Liver (tissue), 9 donors: ENCODE measurements around the gene FMN2. TPM values are rescaled to one million over a fixed set of nuclear protein-coding genes. Genes with fewer than 3 reads are reported as not detected.

ENCODE experiments used
- DNase-seq: peaks from one replicate; pipeline ENCODE4 v3.0.0-alpha.2; 2017; ENCODE audit warnings: low spot score
- H3K27ac ChIP-seq, 2 donors: one replicate each; pipeline ENCODE4 v1.7.0; 2013; ENCODE audit warnings: inconsistent platforms in 2 of 2, low read length in 2 of 2, control low read depth in 1 of 2, low read depth in 1 of 2, mild to moderate bottlenecking in 1 of 2
- H3K27me3 ChIP-seq, 4 donors: one replicate each; pipeline versions ENCODE4 v1.6.1 to v1.7.0; 2013; ENCODE audit warnings: low read length in 3 of 4, inconsistent platforms in 1 of 4, mild to moderate bottlenecking in 1 of 4, moderate library complexity in 1 of 4; ENCODE audit not compliant: control insufficient read depth in 4 of 4, insufficient read depth in 4 of 4
- H3K36me3 ChIP-seq, 4 donors: one replicate each; pipeline versions ENCODE4 v1.6.1 to v1.7.0; 2013; ENCODE audit warnings: low read length in 3 of 4, mild to moderate bottlenecking in 3 of 4, low read depth in 1 of 4, moderate library complexity in 1 of 4; ENCODE audit not compliant: control insufficient read depth in 4 of 4, insufficient read depth in 3 of 4
- H3K4me1 ChIP-seq, 4 donors: one replicate each; pipeline versions ENCODE4 v1.6.1 to v1.7.0; 2013; ENCODE audit warnings: low read length in 3 of 4, mild to moderate bottlenecking in 3 of 4, moderate library complexity in 1 of 4; ENCODE audit not compliant: control insufficient read depth in 4 of 4, insufficient read depth in 4 of 4
- H3K4me3 ChIP-seq, 3 donors: one replicate each; pipeline versions ENCODE4 v1.6.1 to v1.7.0; 2013; ENCODE audit warnings: low read length in 3 of 3, control low read depth in 1 of 3, low read depth in 1 of 3, mild to moderate bottlenecking in 1 of 3
- H3K9ac ChIP-seq, 2 donors: one replicate each; pipeline ENCODE4 v1.7.0; 2013; ENCODE audit warnings: low read length in 2 of 2, mild to moderate bottlenecking in 2 of 2, moderate library complexity in 2 of 2, control low read depth in 1 of 2, low read depth in 1 of 2
- H3K9me3 ChIP-seq, 4 donors: one replicate each; pipeline versions ENCODE4 v1.6.1 to v1.7.0; 2013; ENCODE audit warnings: low read length in 3 of 4; ENCODE audit not compliant: control insufficient read depth in 4 of 4
- EGR1 ChIP-seq, 2 donors: IDR thresholded peaks; 2 replicates each; pipeline ENCODE4 v1.6.1; 2016 to 2018; ENCODE audit warnings: antibody characterized with exemption in 2 of 2, low read depth in 2 of 2
- FOXA1 ChIP-seq: IDR thresholded peaks from 2 replicates; pipeline ENCODE4 v1.6.1; 2016; ENCODE audit warnings: antibody characterized with exemption
- GABPA ChIP-seq, 2 donors: IDR thresholded peaks in 1 of 2; conservative IDR thresholded peaks in 1 of 2; 2 replicates each; pipeline ENCODE4 v1.6.1; 2016; ENCODE audit warnings: antibody characterized with exemption in 2 of 2, mild to moderate bottlenecking in 1 of 2, moderate library complexity in 1 of 2
- HNF4A ChIP-seq, 2 donors: conservative IDR thresholded peaks; 2 replicates each; pipeline ENCODE4 v1.6.1; 2016; ENCODE audit warnings: antibody characterized with exemption in 2 of 2, mild to moderate bottlenecking in 2 of 2
- HNF4G ChIP-seq: IDR thresholded peaks from 2 replicates; pipeline ENCODE4 v1.6.1; 2016; ENCODE audit warnings: antibody characterized with exemption
- JUND ChIP-seq, 2 donors: IDR thresholded peaks; 2 replicates each; pipeline ENCODE4 v1.6.1; 2016; ENCODE audit warnings: antibody characterized with exemption in 2 of 2
- NR2F2 ChIP-seq: IDR thresholded peaks from 2 replicates; pipeline ENCODE4 v1.6.1; 2016; ENCODE audit warnings: antibody characterized with exemption
- RAD21 ChIP-seq, 2 donors: IDR thresholded peaks; 2 replicates each; pipeline ENCODE4 v1.6.1; 2016; ENCODE audit warnings: antibody characterized with exemption in 2 of 2, mild to moderate bottlenecking in 2 of 2
- RXRA ChIP-seq, 2 donors: IDR thresholded peaks; 2 replicates each; pipeline ENCODE4 v1.6.1; 2017 to 2018; ENCODE audit warnings: antibody characterized with exemption in 2 of 2, mild to moderate bottlenecking in 1 of 2
- SP1 ChIP-seq: IDR thresholded peaks from 2 replicates; pipeline ENCODE4 v1.6.1; 2018; ENCODE audit warnings: antibody characterized with exemption, mild to moderate bottlenecking
- TAF1 ChIP-seq: conservative IDR thresholded peaks from 2 replicates; pipeline ENCODE4 v1.6.1; 2016; ENCODE audit warnings: antibody characterized with exemption, mild to moderate bottlenecking
- YY1 ChIP-seq: IDR thresholded peaks from 2 replicates; pipeline ENCODE4 v1.6.1; 2016; ENCODE audit warnings: antibody characterized with exemption, mild to moderate bottlenecking
- whole genome bisulfite sequencing: extraction: QIAGEN DNeasy Blood & Tissue Kit; methylation state at CpG from one replicate; pipeline ENCODE4 v1.1.7; 2013; 5-methylcytosine and 5-hydroxymethylcytosine counted together
- polyA plus RNA-seq, 2 donors: library from polyadenylated mRNA; stranded (reverse) in 1 of 2; unstranded in 1 of 2; fragments of 200-250 nt in 1 of 2; fragments of >200 nt in 1 of 2; fragmentation: Nextera tagmentation in 1 of 2; extraction: Ambion mirVana in 1 of 2; gene quantifications; one replicate each; pipeline versions ENCODE4 v1.2.1 to v1.2.3, GENCODE V29; 2013 to 2015
- total RNA-seq, 2 donors: library from RNA; depleted of rRNA; stranded (reverse); fragments of >200 nt; gene quantifications; one replicate each; pipeline ENCODE4 v1.2.3, GENCODE V29; 2014
- TF ChIP-seq, protein P1 (sequence below): IDR thresholded peaks from 2 replicates; pipeline ENCODE4 v1.6.1; 2016; ENCODE audit warnings: antibody characterized with exemption
- TF ChIP-seq, protein P2 (sequence below): IDR thresholded peaks from 2 replicates; pipeline ENCODE4 v1.6.1; 2016; ENCODE audit warnings: antibody characterized with exemption, mild to moderate bottlenecking
- TF ChIP-seq, protein P3 (sequence below): IDR thresholded peaks from 2 replicates; pipeline ENCODE4 v1.6.1; 2016; ENCODE audit warnings: antibody characterized with exemption
- TF ChIP-seq, protein P4 (sequence below): IDR thresholded peaks from 2 replicates; pipeline ENCODE4 v1.6.1; 2016; ENCODE audit warnings: antibody characterized with exemption
- TF ChIP-seq, protein P5 (sequence below): fragments of 150-350 bp; IDR thresholded peaks from 2 replicates; pipeline ENCODE4 v1.5.1; 2017; ENCODE audit warnings: improper control_type of control experiment, low read depth, low read length; ENCODE audit not compliant: missing input control
- donor health status: healthy.
- donor health status: healthy.
- donor health status: healthy.
- donor health status: healthy.
- donor health status: healthy.

Gene FMN2
- total and polyA plus RNA-seq, 4 donors: 0.17 TPM; not detected in 3

DNA sequence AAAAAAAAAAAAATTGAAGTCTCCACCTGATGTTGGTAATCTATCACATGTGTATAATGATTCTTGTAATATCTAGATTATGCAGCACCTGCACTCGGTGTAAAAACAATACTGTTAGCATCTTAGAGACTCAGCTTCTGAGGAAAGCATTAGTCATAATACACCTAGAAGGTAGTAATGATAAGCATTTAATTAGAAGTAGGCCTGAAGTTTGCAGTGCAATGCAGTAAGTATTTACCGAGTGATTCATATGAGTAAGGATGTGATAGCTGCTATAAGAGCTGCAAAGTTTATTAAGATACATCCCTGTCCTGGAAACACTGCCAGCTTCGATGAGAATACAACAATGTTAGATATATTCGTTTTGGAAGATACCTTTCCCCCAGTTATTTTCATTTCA is 323.8 kb downstream of the FMN2 start:
- DNase-seq: no peak
- Histone ChIP-seq H3K4me3 (no peak overlapping the region), H3K27ac (no peak overlapping the region), H3K27me3 (no peaks in the 10 kb centered on the region), H3K4me1 (no peaks in the 10 kb centered on the region), H3K9ac (no peak overlapping the region), H3K36me3 (no peaks in the 10 kb centered on the region), H3K9me3 (no peaks in the 10 kb centered on the region)
- 59% methylated on average over 4 of the region's 4 CpGs for WGBS
- TF ChIP-seq RAD21 (IDR thresholded peaks at IDR 0.05): no peak
- TF ChIP-seq YY1: no peak
- TF ChIP-seq, protein P1, sequence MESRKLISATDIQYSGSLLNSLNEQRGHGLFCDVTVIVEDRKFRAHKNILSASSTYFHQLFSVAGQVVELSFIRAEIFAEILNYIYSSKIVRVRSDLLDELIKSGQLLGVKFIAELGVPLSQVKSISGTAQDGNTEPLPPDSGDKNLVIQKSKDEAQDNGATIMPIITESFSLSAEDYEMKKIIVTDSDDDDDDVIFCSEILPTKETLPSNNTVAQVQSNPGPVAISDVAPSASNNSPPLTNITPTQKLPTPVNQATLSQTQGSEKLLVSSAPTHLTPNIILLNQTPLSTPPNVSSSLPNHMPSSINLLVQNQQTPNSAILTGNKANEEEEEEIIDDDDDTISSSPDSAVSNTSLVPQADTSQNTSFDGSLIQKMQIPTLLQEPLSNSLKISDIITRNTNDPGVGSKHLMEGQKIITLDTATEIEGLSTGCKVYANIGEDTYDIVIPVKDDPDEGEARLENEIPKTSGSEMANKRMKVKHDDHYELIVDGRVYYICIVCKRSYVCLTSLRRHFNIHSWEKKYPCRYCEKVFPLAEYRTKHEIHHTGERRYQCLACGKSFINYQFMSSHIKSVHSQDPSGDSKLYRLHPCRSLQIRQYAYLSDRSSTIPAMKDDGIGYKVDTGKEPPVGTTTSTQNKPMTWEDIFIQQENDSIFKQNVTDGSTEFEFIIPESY: no peak
- no peak for TF ChIP-seq EGR1 (IDR thresholded peaks at IDR 0.05; ENCODE audit: low read depth in 2 of 2)
- TF ChIP-seq GABPA (IDR thresholded peaks at IDR 0.05 in 1 of 2, conservative IDR thresholded peaks at IDR 0.05 in 1 of 2): no peak
- TF ChIP-seq, protein P2, sequence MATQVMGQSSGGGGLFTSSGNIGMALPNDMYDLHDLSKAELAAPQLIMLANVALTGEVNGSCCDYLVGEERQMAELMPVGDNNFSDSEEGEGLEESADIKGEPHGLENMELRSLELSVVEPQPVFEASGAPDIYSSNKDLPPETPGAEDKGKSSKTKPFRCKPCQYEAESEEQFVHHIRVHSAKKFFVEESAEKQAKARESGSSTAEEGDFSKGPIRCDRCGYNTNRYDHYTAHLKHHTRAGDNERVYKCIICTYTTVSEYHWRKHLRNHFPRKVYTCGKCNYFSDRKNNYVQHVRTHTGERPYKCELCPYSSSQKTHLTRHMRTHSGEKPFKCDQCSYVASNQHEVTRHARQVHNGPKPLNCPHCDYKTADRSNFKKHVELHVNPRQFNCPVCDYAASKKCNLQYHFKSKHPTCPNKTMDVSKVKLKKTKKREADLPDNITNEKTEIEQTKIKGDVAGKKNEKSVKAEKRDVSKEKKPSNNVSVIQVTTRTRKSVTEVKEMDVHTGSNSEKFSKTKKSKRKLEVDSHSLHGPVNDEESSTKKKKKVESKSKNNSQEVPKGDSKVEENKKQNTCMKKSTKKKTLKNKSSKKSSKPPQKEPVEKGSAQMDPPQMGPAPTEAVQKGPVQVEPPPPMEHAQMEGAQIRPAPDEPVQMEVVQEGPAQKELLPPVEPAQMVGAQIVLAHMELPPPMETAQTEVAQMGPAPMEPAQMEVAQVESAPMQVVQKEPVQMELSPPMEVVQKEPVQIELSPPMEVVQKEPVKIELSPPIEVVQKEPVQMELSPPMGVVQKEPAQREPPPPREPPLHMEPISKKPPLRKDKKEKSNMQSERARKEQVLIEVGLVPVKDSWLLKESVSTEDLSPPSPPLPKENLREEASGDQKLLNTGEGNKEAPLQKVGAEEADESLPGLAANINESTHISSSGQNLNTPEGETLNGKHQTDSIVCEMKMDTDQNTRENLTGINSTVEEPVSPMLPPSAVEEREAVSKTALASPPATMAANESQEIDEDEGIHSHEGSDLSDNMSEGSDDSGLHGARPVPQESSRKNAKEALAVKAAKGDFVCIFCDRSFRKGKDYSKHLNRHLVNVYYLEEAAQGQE: no peak
- TF ChIP-seq, protein P3, sequence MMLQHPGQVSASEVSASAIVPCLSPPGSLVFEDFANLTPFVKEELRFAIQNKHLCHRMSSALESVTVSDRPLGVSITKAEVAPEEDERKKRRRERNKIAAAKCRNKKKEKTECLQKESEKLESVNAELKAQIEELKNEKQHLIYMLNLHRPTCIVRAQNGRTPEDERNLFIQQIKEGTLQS: no peak
- no peak for TF ChIP-seq TAF1
- TF ChIP-seq SP1: no peak
- no peak for TF ChIP-seq FOXA1
- TF ChIP-seq, protein P4, sequence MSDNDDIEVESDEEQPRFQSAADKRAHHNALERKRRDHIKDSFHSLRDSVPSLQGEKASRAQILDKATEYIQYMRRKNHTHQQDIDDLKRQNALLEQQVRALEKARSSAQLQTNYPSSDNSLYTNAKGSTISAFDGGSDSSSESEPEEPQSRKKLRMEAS: no peak
- no peak for TF ChIP-seq HNF4A (conservative IDR thresholded peaks at IDR 0.05)
- TF ChIP-seq NR2F2: no peak

DNA sequence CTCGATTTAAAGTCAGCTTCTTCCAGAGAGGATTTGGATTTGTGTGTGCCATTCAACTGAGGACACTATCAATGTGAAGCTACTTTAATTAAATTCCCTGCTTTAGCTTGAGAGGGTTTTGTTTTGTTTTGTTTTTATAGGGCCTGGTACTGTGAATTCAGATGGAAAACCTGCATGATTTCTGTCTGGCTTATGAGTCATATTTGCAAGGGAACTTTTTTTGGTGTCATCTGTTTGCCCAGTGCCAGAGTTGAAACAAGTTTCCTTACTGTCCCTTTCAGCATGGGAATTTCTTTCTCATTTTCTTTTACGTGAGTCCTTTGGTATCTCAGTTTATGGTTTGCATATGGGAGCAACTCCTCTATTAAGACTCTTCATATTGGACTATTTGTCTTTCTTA is 325.6 kb downstream of the FMN2 start:
- DNase-seq: no peak
- H3K4me3 ChIP-seq: no peak overlapping the region
- H3K9me3 ChIP-seq: no peaks in the 10 kb centered on the region
- no peaks in the 10 kb centered on the region for H3K27me3 ChIP-seq
- H3K4me1 ChIP-seq: no peaks in the 10 kb centered on the region
- H3K27ac ChIP-seq: no peak overlapping the region
- TF ChIP-seq, protein P1: no peak
- TF ChIP-seq FOXA1 (no peak), SP1 (no peak), RAD21 (IDR thresholded peaks at IDR 0.05) (no peak), HNF4G (no peak), JUND (IDR thresholded peaks at IDR 0.05) (no peak), RXRA (IDR thresholded peaks at IDR 0.05) (no peak), GABPA (IDR thresholded peaks at IDR 0.05 in 1 of 2, conservative IDR thresholded peaks at IDR 0.05 in 1 of 2) (no peak), TAF1 (no peak)
- TF ChIP-seq, protein P5, sequence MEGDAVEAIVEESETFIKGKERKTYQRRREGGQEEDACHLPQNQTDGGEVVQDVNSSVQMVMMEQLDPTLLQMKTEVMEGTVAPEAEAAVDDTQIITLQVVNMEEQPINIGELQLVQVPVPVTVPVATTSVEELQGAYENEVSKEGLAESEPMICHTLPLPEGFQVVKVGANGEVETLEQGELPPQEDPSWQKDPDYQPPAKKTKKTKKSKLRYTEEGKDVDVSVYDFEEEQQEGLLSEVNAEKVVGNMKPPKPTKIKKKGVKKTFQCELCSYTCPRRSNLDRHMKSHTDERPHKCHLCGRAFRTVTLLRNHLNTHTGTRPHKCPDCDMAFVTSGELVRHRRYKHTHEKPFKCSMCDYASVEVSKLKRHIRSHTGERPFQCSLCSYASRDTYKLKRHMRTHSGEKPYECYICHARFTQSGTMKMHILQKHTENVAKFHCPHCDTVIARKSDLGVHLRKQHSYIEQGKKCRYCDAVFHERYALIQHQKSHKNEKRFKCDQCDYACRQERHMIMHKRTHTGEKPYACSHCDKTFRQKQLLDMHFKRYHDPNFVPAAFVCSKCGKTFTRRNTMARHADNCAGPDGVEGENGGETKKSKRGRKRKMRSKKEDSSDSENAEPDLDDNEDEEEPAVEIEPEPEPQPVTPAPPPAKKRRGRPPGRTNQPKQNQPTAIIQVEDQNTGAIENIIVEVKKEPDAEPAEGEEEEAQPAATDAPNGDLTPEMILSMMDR: no peak
- no peak overlapping the region for H3K9ac ChIP-seq
- H3K36me3 ChIP-seq: no peaks in the 10 kb centered on the region
- WGBS: 42% methylated on average over 2 of the region's 2 CpGs
